HG03175 (cell line): ENCODE data around the gene AP2S1.
"Not testable (repeated sequence)": the region's sequence is repeated elsewhere in the genome, so short reads cannot be mapped to it uniquely, and the experiment has no call there.

Experiments
- ATAC-seq: cut with Tn5 transposase; IDR thresholded peaks from one replicate; pipeline ENCODE4 v1.9.1; 2021; ENCODE audit warnings: mild to moderate bottlenecking, moderate library complexity; ENCODE audit not compliant: unreplicated experiment

Gene AP2S1

GRCh38 chr19:46809534-46810272, 40.9 kb downstream of the AP2S1 start:
- ATAC-seq, result no peak

- no peak for ATAC-seq
Measured at GRCh38 chr19:46806656-46807055, 44.0 kb downstream of the AP2S1 start.

- not testable (repeated sequence) for ATAC-seq
Measured at GRCh38 chr19:46804432-46804831, 46.2 kb downstream of the AP2S1 start.

GRCh38 chr19:46803555-46803954, 47.1 kb downstream of the AP2S1 start:
- ATAC-seq, result no peak

- no peak for ATAC-seq
Measured at GRCh38 chr19:46802152-46802551, 48.5 kb downstream of the AP2S1 start.

- ATAC-seq, result no peak
Measured at GRCh38 chr19:46798713-46799112, 51.9 kb downstream of the AP2S1 start.

- ATAC-seq, result no peak
Measured at GRCh38 chr19:46797881-46798280, 52.8 kb downstream of the AP2S1 start.

- no peak for ATAC-seq
Measured at GRCh38 chr19:46791944-46792343, 58.7 kb downstream of the AP2S1 start.

- ATAC-seq, result no peak
Measured at GRCh38 chr19:46789371-46789770, 61.3 kb downstream of the AP2S1 start.

GRCh38 chr19:46788968-46789338, 61.7 kb downstream of the AP2S1 start:
- ATAC-seq, result no peak

GRCh38 chr19:46788262-46788967, 62.2 kb downstream of the AP2S1 start, which contains the start of gene SLC1A5:
Gene SLC1A5, minus strand, starts transcription at chr19:46788594. Its CDS starts 629 bp downstream, at chr19:46787965.
- peak; percentile 65 for ATAC-seq
